Kidney (tissue), 14 donors: ENCODE measurements around the gene NEURL4. TPM values are rescaled to one million over a fixed set of nuclear protein-coding genes. Genes with fewer than 3 reads are reported as not detected.
"Not testable (repeated sequence)": the region's sequence is repeated elsewhere in the genome, so short reads cannot be mapped to it uniquely, and the experiment has no call there.

Experiments
- DNase-seq, 5 donors: peaks; one replicate each; pipeline ENCODE4 v3.0.0-alpha.2; 2013 to 2020
- FAIRE-seq: peaks from 2 replicates; lab custom pipeline; 2012; peaks lifted over from hg19 to GRCh38; lab: Jason Lieb, UNC
- H3K27ac ChIP-seq, 2 donors: one replicate each; pipeline ENCODE4 v1.7.0; 2013; ENCODE audit warnings: low read depth in 2 of 2, low read length in 2 of 2, inconsistent platforms in 1 of 2
- H3K27me3 ChIP-seq: one replicate; pipeline ENCODE4 v1.7.1; 2013; ENCODE audit warnings: low read length, inconsistent platforms; ENCODE audit not compliant: control insufficient read depth, insufficient read depth
- H3K36me3 ChIP-seq, 3 donors: one replicate each; pipeline versions ENCODE4 v1.7.0 to v1.7.1; 2013; ENCODE audit warnings: low read length in 3 of 3, control low read depth in 1 of 3, inconsistent platforms in 1 of 3; ENCODE audit not compliant: insufficient read depth in 3 of 3, control insufficient read depth in 2 of 3
- H3K4me1 ChIP-seq, 3 donors: one replicate each; pipeline versions ENCODE4 v1.7.0 to v1.7.1; 2013; ENCODE audit warnings: low read length in 3 of 3, inconsistent platforms in 1 of 3, low read depth in 1 of 3; ENCODE audit not compliant: control insufficient read depth in 2 of 3, insufficient read depth in 2 of 3
- H3K4me3 ChIP-seq, 3 donors: one replicate each; pipeline versions ENCODE4 v1.7.0 to v1.8.1; 2013; ENCODE audit warnings: low read length in 3 of 3, control low read depth in 1 of 3, inconsistent platforms in 1 of 3
- H3K9ac ChIP-seq, 3 donors: one replicate each; pipeline versions ENCODE4 v1.7.0 to v1.7.1; 2013; ENCODE audit warnings: low read length in 3 of 3, control low read depth in 1 of 3, inconsistent platforms in 1 of 3
- H3K9me3 ChIP-seq, 3 donors: one replicate each; pipeline versions ENCODE4 v1.7.0 to v1.7.1; 2013; ENCODE audit warnings: low read length in 3 of 3, control low read depth in 1 of 3, inconsistent platforms in 1 of 3; ENCODE audit not compliant: control insufficient read depth in 2 of 3, insufficient read depth in 1 of 3
- CTCF ChIP-seq: IDR thresholded peaks from 3 replicates; pipeline ENCODE4 v1.5.1; 2012; ENCODE audit warnings: mild to moderate bottlenecking, moderate library complexity, borderline replicate concordance; ENCODE audit not compliant: insufficient read depth; ENCODE audit errors: extremely low read depth
- intact Hi-C: fragments of 100-400 bp; cut with DNase I; formaldehyde crosslinking; loops from one replicate; pipeline ENCODE4 v1.11.1; 2022
- polyA plus RNA-seq: library from polyadenylated mRNA; stranded (reverse); fragments of 350-450 nt; fragmentation: Illumina TruSeq; extraction: RNeasy Lipid Tissue Mini Kit (QIAGEN cat#74804); gene quantifications from one replicate; pipeline ENCODE4 v1.2.3, GENCODE V29; 2014; ENCODE audit warnings: low read depth, low replicate concordance; ENCODE audit not compliant: insufficient read depth
- total RNA-seq: library from RNA; stranded (reverse); fragmentation: NEBNext Ultra II Directional; extraction: Animal tissue kit (Norgen Biotek cat#: 25700); gene quantifications from one replicate; pipeline ENCODE4 v1.2.1, GENCODE V29; 2021
- donor health status: control.
- donor health status: control.
- donor health status: control.
- donor health status: control.
- donor health status: control.
- donor health status: DM: yes; HTN: yes; CAD: no.
- donor health status: Normal renal cell carcinoma (clear cell type).

Gene NEURL4
- total and polyA plus RNA-seq, 2 donors from 2014 or later, result 21.2 to 44.7 TPM

- Histone ChIP-seq H3K4me3 (no peak overlapping the region), H3K27me3 (no peaks in the 10 kb centered on the region), H3K9ac (no peak overlapping the region), H3K4me1 (peaks cover 0 to 5% (median 0%) of the 10 kb centered on the region in 3 donors), H3K9me3 (no peaks in the 10 kb centered on the region), H3K36me3 (no peaks in the 10 kb centered on the region), H3K27ac (no peak overlapping the region)
- FAIRE-seq, result no peak
- no peak for TF ChIP-seq CTCF
- intact Hi-C loops, result no loop called here
- no peak for DNase-seq
Measured at GRCh38 chr17:7334938-7335538, 5.9 kb upstream of the NEURL4 start.

- FAIRE-seq, intact Hi-C loops, H3K36me3 ChIP-seq: not testable (repeated sequence)
Measured at GRCh38 chr17:7332600-7333069, 3.5 kb upstream of the NEURL4 start.

GRCh38 chr17:7332111-7332510, 3.0 kb upstream of the NEURL4 start:
- no peaks in the 10 kb centered on the region for H3K36me3 ChIP-seq
- intact Hi-C loops, result no loop called here

More at GRCh38 chr17:7332600-7333069, 3.5 kb upstream of the NEURL4 start:
- H3K4me1 ChIP-seq, result peaks cover 0 to 17% (median 7%) of the 10 kb centered on the region in 3 donors
- not testable (repeated sequence) for DNase-seq, H3K27ac ChIP-seq, H3K9ac ChIP-seq, H3K27me3 ChIP-seq, H3K4me3 ChIP-seq, H3K9me3 ChIP-seq

More at GRCh38 chr17:7332111-7332510, 3.0 kb upstream of the NEURL4 start:
- peaks cover 0 to 17% (median 7%) of the 10 kb centered on the region in 3 donors for H3K4me1 ChIP-seq
- H3K9ac ChIP-seq, result no peak overlapping the region
- DNase-seq (no peak), FAIRE-seq (no peak)
- no peaks in the 10 kb centered on the region for H3K9me3 ChIP-seq
- H3K27me3 ChIP-seq, result no peaks in the 10 kb centered on the region
- TF ChIP-seq CTCF, result no peak
- no peak overlapping the region for H3K27ac ChIP-seq
- no peak overlapping the region for H3K4me3 ChIP-seq
